Stimulated activated CD8-positive, alpha-beta memory T cell treated with anti-CD3 and anti-CD28 coated beads, Interleukin-2, amount 100 ng/mL, for 1 hour (primary cell): ENCODE results near the gene CLEC16A.
A peak's percentile ranks its signal among the peaks of the same experiment; 100 is the strongest.

Experiments
- DNase-seq, 2 donors: peaks; one replicate each; pipeline ENCODE4 v3.0.0-alpha.2; 2020; ENCODE audit warnings: low read depth in 2 of 2

The CLEC16A gene

GRCh38 chr16:11060842-11061241, 116.5 kb downstream of the CLEC16A start:
- no peak for DNase-seq

GRCh38 chr16:11061629-11062270, 117.4 kb downstream of the CLEC16A start:
- no peak for DNase-seq

DNA sequence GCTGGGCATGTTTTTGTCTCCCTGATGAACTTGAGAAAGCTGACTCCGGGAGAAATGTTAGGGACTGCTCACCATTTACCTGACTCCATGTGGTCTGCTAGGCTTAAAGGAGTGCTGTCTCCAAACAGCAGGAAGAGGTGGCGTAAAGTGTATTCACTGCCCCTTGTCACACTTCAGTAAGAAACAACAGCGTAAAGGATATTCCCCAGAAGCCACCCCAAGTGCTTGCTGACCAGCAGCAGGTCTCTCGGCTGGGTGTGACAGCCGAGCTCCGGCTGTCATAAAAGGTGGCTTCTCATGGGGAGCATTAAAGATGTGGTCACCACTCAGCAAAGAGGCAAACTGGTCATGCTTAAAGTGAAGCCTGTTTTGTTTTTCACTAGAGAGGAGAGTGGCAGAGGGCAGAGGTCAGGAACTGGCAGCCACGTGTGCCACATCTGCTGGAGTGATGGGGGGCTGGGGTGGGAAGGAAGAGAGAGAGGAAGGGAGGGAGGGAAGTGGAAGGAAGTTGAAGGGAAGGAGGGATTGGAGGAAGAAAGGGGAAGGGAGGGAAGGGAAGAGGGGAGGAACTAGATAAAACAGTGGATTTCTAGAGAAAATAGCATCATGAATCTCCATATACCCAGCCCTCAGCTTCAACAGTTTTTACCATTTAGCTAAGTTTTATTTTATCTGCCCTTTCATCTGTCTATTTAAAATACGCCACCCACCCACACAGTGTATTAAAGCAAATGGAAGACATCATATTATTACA, 119.3 kb downstream of the CLEC16A start:
- DNase-seq, result no peak

DNA sequence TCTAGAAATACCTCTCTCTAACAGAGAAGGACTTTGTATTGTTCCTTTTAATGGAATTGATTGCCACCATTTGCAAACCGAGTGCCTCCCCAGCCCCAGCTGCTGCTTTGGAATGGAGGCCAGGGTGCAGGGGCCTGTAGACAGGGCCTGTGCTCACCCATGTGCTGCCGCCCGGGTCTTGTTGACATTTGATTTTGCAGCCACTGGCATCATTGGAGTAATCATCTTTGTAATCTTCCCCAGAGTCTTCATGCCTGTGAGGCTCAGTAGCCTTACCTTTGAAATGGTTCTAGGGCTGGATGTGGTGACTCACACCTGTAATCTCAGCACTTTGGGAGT, 119.8 kb downstream of the CLEC16A start:
- no peak for DNase-seq

- DNase-seq, result no peak
Measured at GRCh38 chr16:11064851-11065250, 120.5 kb downstream of the CLEC16A start.

GRCh38 chr16:11066261-11066870, 122.0 kb downstream of the CLEC16A start:
- DNase-seq, result no peak

- no peak for DNase-seq
Measured at GRCh38 chr16:11067266-11067665, 122.9 kb downstream of the CLEC16A start.

DNA sequence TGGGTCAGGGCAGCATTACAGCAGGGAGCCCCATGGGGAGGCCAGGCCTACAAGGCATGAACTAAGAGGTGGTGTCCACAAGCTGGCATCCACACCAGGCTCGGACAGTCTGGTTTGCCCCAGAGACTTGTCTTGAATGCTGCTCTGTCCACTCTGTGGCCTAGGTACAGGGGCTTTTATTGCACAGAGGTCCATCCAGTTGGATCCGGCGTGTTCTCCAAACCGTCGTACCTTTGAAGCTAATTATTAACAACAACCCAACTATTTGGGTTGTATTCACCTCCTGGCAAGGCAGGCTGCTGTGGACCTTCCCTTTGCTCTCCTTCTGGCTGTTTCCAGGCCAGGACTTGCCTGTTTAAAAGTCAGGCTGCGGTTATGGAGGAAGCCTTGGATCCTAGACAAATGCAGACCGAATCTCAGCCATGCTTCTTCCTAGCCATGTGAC, 123.4 kb downstream of the CLEC16A start:
- no peak for DNase-seq

DNA sequence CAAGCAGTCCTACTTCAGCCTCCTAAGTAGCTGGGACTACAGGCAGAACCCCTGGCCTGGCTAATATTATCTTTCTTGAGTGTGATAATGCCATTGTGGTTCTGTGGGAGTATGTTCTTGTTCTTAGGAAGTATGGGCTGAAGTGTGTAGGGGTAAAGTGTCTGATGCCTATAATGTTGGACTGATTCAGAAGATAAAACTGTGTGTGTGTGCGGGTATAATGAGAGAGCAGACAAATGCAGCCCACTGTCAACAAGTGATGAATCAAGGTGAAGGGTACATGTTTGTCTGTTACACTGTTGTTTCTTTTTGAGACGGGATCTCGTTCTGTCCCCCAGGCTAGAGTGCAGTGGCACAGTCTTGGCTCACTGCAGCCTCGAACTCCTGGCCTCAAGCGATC, 127.5 kb downstream of the CLEC16A start:
- DNase-seq, result no peak

GRCh38 chr16:11072420-11073153, 128.2 kb downstream of the CLEC16A start:
- DNase-seq, result no peak

- no peak for DNase-seq
Measured at GRCh38 chr16:11073407-11073999, 129.1 kb downstream of the CLEC16A start.

DNA sequence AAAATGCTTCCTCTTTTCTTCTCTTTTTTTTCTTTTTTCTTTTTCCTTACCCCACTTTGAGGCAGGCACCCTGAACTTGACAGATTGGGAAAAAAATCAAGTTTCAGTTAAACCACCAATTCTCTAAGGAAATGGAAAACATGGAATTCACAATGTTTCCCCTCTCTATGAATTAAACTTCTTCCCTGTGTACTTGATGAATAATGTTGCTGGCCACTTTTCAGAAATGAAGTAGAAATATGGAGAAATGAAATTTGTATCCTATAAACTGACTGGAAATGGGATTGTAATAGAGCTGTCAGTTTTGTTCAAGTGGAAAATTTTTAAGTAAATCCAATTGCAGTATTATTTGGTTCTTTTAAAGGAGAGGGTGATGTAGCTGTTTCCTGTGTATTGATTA, 129.8 kb downstream of the CLEC16A start:
- no peak for DNase-seq

- DNase-seq, result no peak
Measured at GRCh38 chr16:11075163-11075562, 130.8 kb downstream of the CLEC16A start.

DNA sequence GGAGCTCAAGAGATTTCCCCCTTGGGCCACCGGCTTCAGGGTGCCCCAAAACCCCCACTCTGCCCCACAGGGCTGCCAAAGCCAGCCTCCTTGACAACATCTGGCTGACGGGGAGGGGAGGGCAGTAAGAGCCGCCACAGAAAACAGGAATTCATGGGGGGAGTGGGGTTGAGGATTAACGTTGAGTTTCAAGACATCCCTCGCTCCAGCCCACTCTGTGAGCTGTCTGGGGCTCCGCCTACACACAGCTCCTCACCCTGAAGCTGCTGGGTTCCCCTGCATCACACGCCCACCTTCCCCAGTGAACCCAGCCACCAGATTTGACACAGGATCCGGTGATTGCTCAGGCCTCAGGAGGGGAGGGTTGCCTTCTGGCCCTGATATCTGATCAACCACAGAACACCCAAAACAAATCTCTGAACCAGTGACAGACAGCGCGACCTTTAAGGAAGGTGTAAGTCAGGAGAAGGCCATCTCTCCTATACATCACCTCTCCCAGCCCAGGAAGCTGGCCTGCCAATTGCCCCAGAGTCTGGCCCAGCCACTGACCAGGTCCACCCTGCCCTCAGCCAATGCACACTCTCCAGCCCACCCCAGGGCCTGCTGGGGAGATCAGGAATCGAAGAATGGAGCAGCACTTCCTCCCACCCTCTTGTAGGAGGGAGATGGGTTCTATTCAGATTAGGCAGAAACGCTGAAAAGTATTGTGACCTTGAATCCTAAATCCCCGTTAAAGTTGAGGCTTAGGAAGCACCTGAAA, 132.1 kb downstream of the CLEC16A start:
- DNase-seq, result peak in 1 of 2 donors; percentile 16

DNA sequence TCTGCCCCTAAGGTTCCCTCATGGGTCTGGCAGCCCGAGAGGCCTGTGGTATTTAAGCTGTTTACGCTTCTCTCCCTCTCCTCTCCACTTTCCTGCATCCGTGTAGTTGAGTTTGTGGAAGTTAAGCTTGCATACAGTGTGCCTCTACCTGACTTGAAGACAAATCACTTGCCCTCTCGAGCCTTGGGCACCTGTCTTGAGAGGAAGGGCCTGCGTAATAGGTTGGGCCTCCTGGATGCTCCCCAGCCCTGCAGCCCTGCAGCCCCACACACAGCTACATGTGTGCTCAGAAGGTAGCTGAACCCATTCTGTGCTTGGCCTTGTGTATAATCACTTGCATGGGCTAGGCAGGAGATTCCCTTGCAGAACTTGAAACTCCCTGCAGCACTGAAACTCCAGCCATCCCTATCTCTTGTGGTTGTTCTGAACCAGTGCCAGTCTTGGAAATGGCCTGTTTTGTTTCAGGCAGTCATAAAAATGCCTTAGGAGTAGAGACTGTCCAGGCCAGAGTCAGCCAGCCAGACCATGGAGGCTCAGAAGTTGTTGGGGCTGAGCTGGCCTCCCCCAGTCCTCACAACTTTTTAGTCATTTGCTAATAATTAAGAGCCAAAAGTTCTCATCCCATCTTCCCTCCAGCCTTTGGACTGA, 134.6 kb downstream of the CLEC16A start:
- DNase-seq, result no peak

DNA sequence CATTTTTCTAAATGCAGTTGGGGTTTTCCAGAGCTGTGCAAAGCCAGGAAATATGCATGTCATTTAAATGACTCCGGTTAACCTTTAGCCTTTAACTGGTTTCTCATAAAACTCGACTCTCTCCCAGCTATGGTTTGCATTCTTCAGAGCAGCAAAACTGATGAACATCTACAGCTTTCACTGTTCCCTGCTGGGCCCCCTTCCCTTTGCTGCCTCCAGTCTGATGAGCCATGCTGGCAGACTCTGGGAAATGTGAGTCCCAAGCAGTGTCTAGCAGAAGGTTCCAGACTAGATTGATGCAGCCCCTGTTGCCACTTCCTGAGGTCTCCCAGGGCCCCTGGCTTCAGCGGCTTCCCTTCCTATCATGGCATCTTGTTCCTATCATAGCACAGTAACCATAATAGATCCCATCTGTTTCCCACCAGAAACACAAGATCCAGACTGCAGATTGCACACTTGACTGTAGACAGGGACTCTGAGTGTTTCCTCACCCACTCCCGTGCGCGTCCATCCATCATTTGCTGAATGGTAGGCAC, 135.4 kb downstream of the CLEC16A start:
- DNase-seq, result no peak

- no peak for DNase-seq
Measured at GRCh38 chr16:11080327-11080967, 136.1 kb downstream of the CLEC16A start.

DNA sequence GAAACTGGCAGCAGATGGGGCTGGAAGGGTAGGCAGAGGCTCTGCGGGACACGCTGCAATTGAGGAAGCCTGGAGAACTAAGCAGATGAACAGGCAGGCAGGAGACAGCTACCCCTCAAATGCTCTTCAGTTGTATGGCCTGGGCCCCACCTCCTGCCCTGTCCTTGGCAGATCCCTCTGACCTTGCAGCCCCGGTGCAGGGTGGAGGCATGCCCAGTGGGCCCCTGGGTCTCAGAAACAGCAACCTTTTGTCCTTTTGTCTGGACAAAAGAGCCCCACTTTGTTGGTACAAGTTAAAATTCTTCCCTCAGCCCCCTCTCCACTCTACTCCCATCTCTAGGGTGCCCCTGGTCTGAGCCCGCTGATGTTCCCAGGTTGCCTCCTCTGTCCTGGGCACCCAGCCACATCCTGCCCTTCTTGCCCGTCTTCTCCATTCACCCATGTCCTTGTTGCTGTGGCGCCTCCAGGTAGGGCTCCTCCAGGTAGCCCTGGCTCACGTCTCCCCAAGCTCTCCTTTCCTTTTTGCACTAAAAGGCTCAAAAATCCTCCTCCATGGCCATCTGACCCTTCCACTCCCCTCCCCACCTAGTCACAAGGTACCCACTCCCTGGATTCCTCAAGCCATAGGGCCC, 136.8 kb downstream of the CLEC16A start:
- no peak for DNase-seq

DNA sequence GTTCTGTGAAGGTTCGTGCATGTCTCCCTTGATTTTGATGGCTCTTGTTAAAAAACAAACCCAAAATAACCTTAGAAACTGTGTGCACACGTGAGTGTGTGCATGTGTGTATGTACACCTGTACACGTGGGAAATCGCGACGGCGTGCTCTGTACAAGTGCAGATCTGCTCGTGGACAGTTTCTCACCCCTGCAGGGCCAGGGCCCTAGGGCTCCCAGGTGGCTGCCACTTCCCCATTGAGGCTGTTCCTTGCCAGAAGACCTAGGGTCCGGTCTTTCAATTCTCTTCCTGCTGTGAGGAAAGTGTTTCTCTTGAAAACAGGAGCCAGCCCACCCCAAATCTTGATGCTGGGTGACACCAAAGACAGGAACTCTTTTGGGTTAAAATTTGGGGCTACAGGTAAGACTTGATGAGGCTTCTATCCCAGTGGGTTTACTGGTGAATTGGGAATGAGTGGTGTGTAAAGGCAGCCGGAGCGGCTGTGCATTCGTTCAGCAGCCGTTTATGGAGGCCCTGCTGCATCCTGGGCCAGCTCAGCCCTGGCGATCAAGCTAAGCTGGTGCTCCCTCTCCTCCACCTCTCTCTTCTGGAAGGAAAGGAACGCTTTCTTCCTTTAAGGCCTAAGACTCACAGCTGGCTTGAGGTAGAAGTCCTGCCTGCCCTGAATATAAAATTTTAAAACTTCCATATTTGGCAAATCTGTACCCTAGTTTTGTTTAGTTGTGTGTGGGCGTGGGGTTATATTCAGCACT, 137.9 kb downstream of the CLEC16A start:
- no peak for DNase-seq
